ENCODE results near the gene ANAPC1. TPM values are rescaled to one million over a fixed set of nuclear protein-coding genes. Genes with fewer than 3 reads are reported as not detected.

The ANAPC1 gene
- total and polyA plus RNA-seq, 4 experiments from 2014 or later = 22.2 to 60.2 (median 42.1) TPM

GRCh38 chr2:111903930-111904439 is 20.0 kb upstream of the ANAPC1 start:
- Histone ChIP-seq H3K36me3 (ENCODE audit: insufficient read depth, low read length) (no peaks in the 10 kb centered on the region), H3K4me1 (ENCODE audit: insufficient read depth, low read length) (peaks cover 12% of the 10 kb centered on the region), H3K27me3 (ENCODE audit: insufficient read depth, low read length) (no peaks in the 10 kb centered on the region), H3K9me3 (ENCODE audit: control insufficient read depth in 1 of 2, low read length in 2 of 2) (no peaks in the 10 kb centered on the region), H3K4me3 (ENCODE audit: low read length in 2 of 2) (no peak overlapping the region), H3K27ac (ENCODE audit: low read depth, low read length) (no peak overlapping the region)
- Mint-ChIP-seq H3K9me3 (no peaks in the 10 kb centered on the region), H3K4me3 (no peak overlapping the region), H3K27me3 (peaks cover 3 to 8% of the 10 kb centered on the region in 2 donors), H3K27ac (no peak overlapping the region), H3K4me1 (peaks cover 4 to 16% (median 8%) of the 10 kb centered on the region in 4 donors), H3K36me3 (no peaks in the 10 kb centered on the region)
- POLR2A ChIA-PET (ENCODE audit: partially characterized antibody) = no interaction called here
- DNase-seq = no peak
- intact Hi-C loops (cut with micrococcal nuclease) = no loop called here
- CTCF ChIA-PET (ENCODE audit: partially characterized antibody) = no interaction called here

- Histone ChIP-seq H3K4me3 (ENCODE audit: low read length in 2 of 2) (no peak overlapping the region), H3K36me3 (ENCODE audit: insufficient read depth, low read length) (no peaks in the 10 kb centered on the region), H3K27me3 (ENCODE audit: insufficient read depth, low read length) (no peaks in the 10 kb centered on the region), H3K27ac (ENCODE audit: low read depth, low read length) (no peak overlapping the region), H3K4me1 (ENCODE audit: insufficient read depth, low read length) (peaks cover 14% of the 10 kb centered on the region), H3K9me3 (ENCODE audit: control insufficient read depth in 1 of 2, low read length in 2 of 2) (no peaks in the 10 kb centered on the region)
- POLR2A ChIA-PET (ENCODE audit: partially characterized antibody) = no interaction called here
- Mint-ChIP-seq H3K9me3 (no peaks in the 10 kb centered on the region), H3K27me3 (peaks cover 3 to 8% of the 10 kb centered on the region in 2 donors), H3K27ac (no peak overlapping the region), H3K36me3 (no peaks in the 10 kb centered on the region), H3K4me1 (peaks cover 4 to 16% (median 8%) of the 10 kb centered on the region in 4 donors), H3K4me3 (no peak overlapping the region)
- CTCF ChIA-PET (ENCODE audit: partially characterized antibody) = interaction anchor here (1.0 kb wide), 1 partner anchor 11 kb away, joined by 4 read pairs; no protein-coding TSS in a partner anchor
- intact Hi-C loops (cut with micrococcal nuclease) = no loop called here
- DNase-seq = no peak
These were observed 19.5 kb upstream of the ANAPC1 start for GRCh38 chr2:111903516-111903915.

GRCh38 chr2:111900859-111901258 is 16.9 kb upstream of the ANAPC1 start:
- POLR2A ChIA-PET (ENCODE audit: partially characterized antibody) = no interaction called here
- Mint-ChIP-seq H3K36me3 (no peaks in the 10 kb centered on the region), H3K9me3 (no peaks in the 10 kb centered on the region)

GRCh38 chr2:111898703-111899514 is 14.9 kb upstream of the ANAPC1 start:
- CTCF ChIA-PET (ENCODE audit: partially characterized antibody) = interaction anchor here (1.8 kb wide), 1 partner anchor 12 kb away, joined by 6 read pairs; no protein-coding TSS in a partner anchor
- POLR2A ChIA-PET (ENCODE audit: partially characterized antibody) = interaction anchor here (1.0 kb wide), 1 partner anchor 15 kb away, joined by 3 read pairs; no protein-coding TSS in a partner anchor
- Histone ChIP-seq H3K27ac (ENCODE audit: low read depth, low read length) (peak overlapping the region; percentile 0), H3K36me3 (ENCODE audit: insufficient read depth, low read length) (no peaks in the 10 kb centered on the region), H3K4me3 (ENCODE audit: low read length in 2 of 2) (peak overlapping the region; percentile 17 to 57), H3K27me3 (ENCODE audit: insufficient read depth, low read length) (no peaks in the 10 kb centered on the region), H3K9me3 (ENCODE audit: control insufficient read depth in 1 of 2, low read length in 2 of 2) (no peaks in the 10 kb centered on the region), H3K4me1 (ENCODE audit: insufficient read depth, low read length) (peaks cover 13% of the 10 kb centered on the region)
- DNase-seq = peak in 3 of 5 donors; percentile 20 to 24 (median 20)
- Mint-ChIP-seq H3K36me3 (no peaks in the 10 kb centered on the region), H3K9me3 (no peaks in the 10 kb centered on the region), H3K27me3 (peaks cover 4 to 11% of the 10 kb centered on the region in 2 donors), H3K4me3 (peak overlapping the region; percentile 74 to 85 (median 80)), H3K4me1 (peaks cover 4 to 11% (median 7%) of the 10 kb centered on the region in 4 donors), H3K27ac (peak overlapping the region in 2 of 7 donors; percentile 17 to 27)
- intact Hi-C loops (cut with micrococcal nuclease) = no loop called here

More at GRCh38 chr2:111900859-111901258, 16.9 kb upstream of the ANAPC1 start:
- no peak overlapping the region for H3K27ac ChIP-seq (ENCODE audit: low read depth, low read length)
- no peak overlapping the region for H3K4me3 ChIP-seq (ENCODE audit: low read length in 2 of 2)
- H3K27me3 ChIP-seq (ENCODE audit: insufficient read depth, low read length) = no peaks in the 10 kb centered on the region
- H3K4me1 ChIP-seq (ENCODE audit: insufficient read depth, low read length) = peaks cover 13% of the 10 kb centered on the region
- H3K9me3 ChIP-seq (ENCODE audit: control insufficient read depth in 1 of 2, low read length in 2 of 2) = no peaks in the 10 kb centered on the region
- H3K27me3 Mint-ChIP-seq = peaks cover 4 to 11% of the 10 kb centered on the region in 2 donors
- H3K4me3 Mint-ChIP-seq = peak overlapping the region in 2 of 8 donors; percentile 11 to 40
- intact Hi-C loops (cut with micrococcal nuclease) = no loop called here
- CTCF ChIA-PET (ENCODE audit: partially characterized antibody) = no interaction called here
- peaks cover 4 to 11% (median 7%) of the 10 kb centered on the region in 4 donors for H3K4me1 Mint-ChIP-seq
- H3K27ac Mint-ChIP-seq = no peak overlapping the region
- DNase-seq = no peak
- H3K36me3 ChIP-seq (ENCODE audit: insufficient read depth, low read length) = no peaks in the 10 kb centered on the region

- Histone ChIP-seq H3K4me1 (ENCODE audit: insufficient read depth, low read length) (peaks cover 13% of the 10 kb centered on the region), H3K27ac (ENCODE audit: low read depth, low read length) (peak within 1 kb of the TSS; percentile 0), H3K36me3 (ENCODE audit: insufficient read depth, low read length) (no peaks in the 10 kb centered on the region), H3K27me3 (ENCODE audit: insufficient read depth, low read length) (no peaks in the 10 kb centered on the region), H3K9me3 (ENCODE audit: control insufficient read depth in 1 of 2, low read length in 2 of 2) (no peaks in the 10 kb centered on the region), H3K4me3 (ENCODE audit: low read length in 2 of 2) (peak within 1 kb of the TSS; percentile 17 to 57)
- peaks cover 4 to 11% of the 10 kb centered on the region in 2 donors for H3K27me3 Mint-ChIP-seq
- peak; percentile 36 to 53 (median 37) for DNase-seq
- peaks cover 4 to 11% (median 7%) of the 10 kb centered on the region in 4 donors for H3K4me1 Mint-ChIP-seq
- no peaks in the 10 kb centered on the region for H3K9me3 Mint-ChIP-seq
- intact Hi-C loops (cut with micrococcal nuclease) = no loop called here
- H3K36me3 Mint-ChIP-seq = no peaks in the 10 kb centered on the region
- peak within 1 kb of the TSS in 3 of 7 donors; percentile 5 to 27 (median 17) for H3K27ac Mint-ChIP-seq
- CTCF ChIA-PET (ENCODE audit: partially characterized antibody) = interaction anchor here (0.7 to 1.8 kb wide), 3 partner anchors 11 to 153 kb away, joined by 5 to 6 read pairs (median 5); no protein-coding TSS in a partner anchor
- POLR2A ChIA-PET (ENCODE audit: partially characterized antibody) = interaction anchor here (1.0 kb wide), 1 partner anchor 14 kb away, joined by 3 read pairs; no protein-coding TSS in a partner anchor
- peak within 1 kb of the TSS; percentile 77 to 85 (median 81) for H3K4me3 Mint-ChIP-seq
These were observed 14.1 kb upstream of the ANAPC1 start, which contains the start of gene MERTK for GRCh38 chr2:111897924-111898702. Gene MERTK (plus strand): TSS chr2:111898607. CDS start chr2:111898736, 129 bp downstream.

- H3K27ac ChIP-seq (ENCODE audit: low read depth, low read length) = no peak overlapping the region
- peaks cover 13% of the 10 kb centered on the region for H3K4me1 ChIP-seq (ENCODE audit: insufficient read depth, low read length)
- ChIA-PET POLR2A (ENCODE audit: partially characterized antibody) (no interaction called here), CTCF (ENCODE audit: partially characterized antibody) (interaction anchor here (0.7 to 0.9 kb wide), 2 partner anchors 10 to 153 kb away, joined by 5 read pairs; no protein-coding TSS in a partner anchor)
- Mint-ChIP-seq H3K4me1 (peaks cover 4 to 11% (median 7%) of the 10 kb centered on the region in 4 donors), H3K9me3 (no peaks in the 10 kb centered on the region), H3K4me3 (peak overlapping the region; percentile 74 to 84 (median 78)), H3K27me3 (peaks cover 4 to 8% of the 10 kb centered on the region in 2 donors), H3K36me3 (no peaks in the 10 kb centered on the region), H3K27ac (peak overlapping the region in 2 of 7 donors; percentile 5 to 16)
- H3K9me3 ChIP-seq (ENCODE audit: control insufficient read depth in 1 of 2, low read length in 2 of 2) = no peaks in the 10 kb centered on the region
- no peaks in the 10 kb centered on the region for H3K36me3 ChIP-seq (ENCODE audit: insufficient read depth, low read length)
- H3K4me3 ChIP-seq (ENCODE audit: low read length in 2 of 2) = peak overlapping the region in 1 of 2 donors; percentile 57
- no peak for DNase-seq
- H3K27me3 ChIP-seq (ENCODE audit: insufficient read depth, low read length) = no peaks in the 10 kb centered on the region
- intact Hi-C loops (cut with micrococcal nuclease) = no loop called here
These were observed 13.6 kb upstream of the ANAPC1 start for GRCh38 chr2:111897630-111897923.
